HG02970 (cell line): ENCODE data around the gene DUSP16.

Experiments
- ATAC-seq: cut with Tn5 transposase; IDR thresholded peaks from one replicate; pipeline ENCODE4 v1.9.1; 2021; ENCODE audit warnings: mild to moderate bottlenecking, moderate library complexity, moderate number of reproducible peaks; ENCODE audit not compliant: unreplicated experiment, low FRiP score

DUSP16 gene

GRCh38 chr12:12550277-12550676 is 12.4 kb downstream of the DUSP16 start:
- ATAC-seq: no peak

- no peak for ATAC-seq
Observed at GRCh38 chr12:12549426-12549825, 13.2 kb downstream of the DUSP16 start.

DNA sequence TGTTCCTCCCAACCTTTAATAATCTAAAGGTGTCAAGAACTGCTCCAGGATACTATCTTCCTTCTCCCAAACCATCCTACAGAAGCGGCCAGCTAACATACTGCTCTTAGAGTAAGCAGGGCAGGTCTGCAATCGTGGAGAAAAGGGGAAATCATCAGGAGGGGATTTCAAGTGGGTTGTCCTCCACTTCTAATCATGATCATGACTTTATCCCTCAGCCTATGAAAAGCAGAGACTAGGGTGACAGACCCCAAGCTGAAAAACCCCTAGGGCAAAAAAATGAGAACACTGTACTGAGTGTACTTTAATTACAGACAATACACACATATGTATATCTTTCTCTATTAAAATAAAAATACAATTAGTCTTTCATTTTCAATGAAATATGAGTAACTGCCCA is 13.9 kb downstream of the DUSP16 start:
- ATAC-seq: no peak

- ATAC-seq: no peak
Observed at GRCh38 chr12:12546314-12546772, 16.3 kb downstream of the DUSP16 start.

DNA sequence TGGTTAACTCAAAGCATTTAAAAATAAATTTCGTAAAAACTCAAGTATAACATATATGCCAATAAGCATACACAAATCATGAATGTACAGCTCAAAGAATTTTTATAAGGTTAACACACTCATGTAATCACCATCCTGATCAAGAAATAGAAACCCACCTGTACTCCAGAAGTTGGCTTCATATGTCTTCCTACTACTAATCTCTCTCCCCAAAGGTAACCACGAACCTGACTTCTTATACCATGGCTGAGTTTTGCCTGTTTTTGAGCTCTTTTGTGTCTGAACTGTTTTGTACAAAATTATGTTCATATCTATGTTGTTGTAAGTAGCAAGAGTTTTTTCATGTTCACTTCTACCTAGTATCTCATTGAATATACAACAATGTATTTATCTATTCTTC is 18.7 kb downstream of the DUSP16 start:
- no peak for ATAC-seq

DNA sequence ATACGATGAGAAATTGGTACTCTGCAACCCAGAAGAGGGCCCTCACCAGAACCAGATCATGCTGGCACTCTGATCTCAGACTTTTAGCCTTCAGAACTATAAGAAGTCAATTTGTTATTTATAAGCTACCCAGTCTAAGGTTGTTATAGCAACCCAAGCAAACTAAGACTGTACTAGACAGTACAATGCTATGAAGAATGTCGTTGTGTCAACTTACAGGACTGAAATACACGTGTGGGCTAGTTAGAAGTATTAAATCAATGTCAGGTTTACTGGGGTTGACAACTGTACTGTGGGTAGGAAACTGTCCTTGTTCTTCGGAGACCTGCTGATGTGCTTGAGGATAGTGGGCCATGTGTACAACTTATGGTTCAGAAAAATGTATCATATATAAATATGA is 19.7 kb downstream of the DUSP16 start:
- no peak for ATAC-seq

- no peak for ATAC-seq
Observed at GRCh38 chr12:12542286-12542685, 20.4 kb downstream of the DUSP16 start.

DNA sequence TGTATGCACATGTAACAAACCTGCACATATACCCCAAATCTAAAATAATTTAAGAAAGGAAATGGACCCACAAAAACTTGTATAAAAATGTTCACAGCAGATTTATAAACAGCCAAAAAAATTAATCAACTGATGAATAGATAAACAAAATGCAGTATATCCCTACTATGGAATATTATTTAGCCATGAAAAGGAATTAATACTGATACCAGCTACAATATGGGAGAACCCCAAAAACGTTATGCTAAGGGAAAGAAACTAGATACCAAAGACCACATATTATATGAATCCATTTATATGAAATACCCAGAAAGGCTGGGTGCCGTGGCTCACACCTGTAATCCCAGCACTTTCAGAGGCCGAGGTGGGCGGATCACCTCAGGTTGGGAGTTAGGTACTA is 20.9 kb downstream of the DUSP16 start:
- ATAC-seq: no peak

- no peak for ATAC-seq
Observed at GRCh38 chr12:12540261-12541013, 22.2 kb downstream of the DUSP16 start.

- ATAC-seq: no peak
Observed at GRCh38 chr12:12539028-12539810, 23.4 kb downstream of the DUSP16 start.

- ATAC-seq: no peak
Observed at GRCh38 chr12:12538535-12538934, 24.1 kb downstream of the DUSP16 start.

- ATAC-seq: no peak
Observed at GRCh38 chr12:12537421-12537820, 25.2 kb downstream of the DUSP16 start.

- no peak for ATAC-seq
Observed at GRCh38 chr12:12534975-12535374, 27.7 kb downstream of the DUSP16 start.

- no peak for ATAC-seq
Observed at GRCh38 chr12:12534166-12534866, 28.3 kb downstream of the DUSP16 start.

DNA sequence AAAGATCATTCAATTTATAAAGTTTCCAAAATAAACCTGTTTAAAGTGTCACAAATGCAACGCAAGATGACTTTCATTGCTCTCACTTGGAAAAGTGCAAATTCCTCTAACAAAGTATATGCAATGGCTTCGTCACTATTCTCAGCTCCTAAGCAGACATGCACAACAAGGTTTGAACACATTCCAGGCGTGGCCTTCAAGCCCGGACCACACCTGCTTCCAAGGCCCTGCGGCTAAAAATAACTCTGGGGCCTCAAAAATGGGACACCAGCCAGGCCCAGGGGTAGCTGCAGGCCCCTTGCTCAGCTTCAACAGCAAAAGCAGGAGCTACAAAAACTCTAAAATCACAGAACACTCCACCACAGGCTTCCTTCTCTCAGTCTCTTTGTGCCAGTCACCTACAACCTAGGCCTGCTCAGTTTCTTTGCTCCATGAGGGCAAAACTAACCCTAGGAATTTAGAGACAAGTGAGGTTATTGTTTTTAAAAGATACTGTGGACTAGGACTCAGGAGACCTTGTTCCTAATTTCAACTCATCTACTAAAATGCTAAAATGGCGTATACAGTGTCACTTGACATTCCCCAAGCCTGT is 29.3 kb downstream of the DUSP16 start:
- ATAC-seq: no peak

DNA sequence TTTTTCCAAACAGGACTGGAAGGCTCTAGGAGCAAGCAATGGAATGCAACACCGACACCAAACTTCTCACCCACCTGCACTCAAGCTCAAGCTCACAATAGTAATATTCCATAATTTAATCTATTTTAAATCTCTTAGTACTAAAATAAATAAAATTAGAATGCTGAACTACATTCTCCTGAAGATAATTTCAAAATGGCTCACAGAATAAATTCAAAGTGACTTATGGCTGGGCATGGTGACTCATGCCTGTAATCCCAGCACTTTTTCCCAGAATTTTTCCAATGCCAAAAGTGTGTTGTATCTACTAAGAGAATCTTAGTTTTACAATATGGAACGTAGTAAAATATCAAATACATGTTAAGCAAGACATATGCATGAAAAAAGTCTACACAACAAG is 31.5 kb downstream of the DUSP16 start:
- ATAC-seq: no peak

DNA sequence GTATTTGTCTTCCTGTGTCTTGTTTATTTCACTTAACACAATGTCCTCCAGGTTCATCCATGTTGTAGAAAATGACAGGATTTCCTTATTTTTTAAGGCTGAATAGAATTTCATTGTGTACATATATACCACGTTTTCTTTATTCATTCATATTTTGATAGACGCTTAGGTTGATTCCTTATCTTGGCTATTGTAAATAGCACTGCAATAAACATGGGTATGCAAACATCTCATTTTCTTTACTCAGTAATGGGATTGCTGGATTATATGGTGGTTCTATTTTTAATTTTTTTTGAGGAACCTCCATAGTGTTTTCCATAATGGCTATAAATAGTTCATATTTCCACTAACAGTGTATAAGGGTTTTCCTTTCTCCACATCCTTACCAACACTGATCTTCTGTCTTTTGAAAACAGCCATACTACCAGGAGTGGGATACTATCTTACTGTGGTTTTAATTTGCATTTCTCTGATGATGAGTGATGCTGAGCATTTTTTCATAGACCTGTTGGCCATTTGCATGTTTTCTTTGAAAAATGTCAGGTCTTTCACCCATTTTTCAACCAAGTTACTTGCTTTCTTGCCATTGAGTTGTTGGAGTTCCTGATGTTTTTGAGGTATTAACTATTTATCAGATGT is 32.8 kb downstream of the DUSP16 start:
- no peak for ATAC-seq

- no peak for ATAC-seq
Observed at GRCh38 chr12:12528361-12529270, 34.0 kb downstream of the DUSP16 start.

DNA sequence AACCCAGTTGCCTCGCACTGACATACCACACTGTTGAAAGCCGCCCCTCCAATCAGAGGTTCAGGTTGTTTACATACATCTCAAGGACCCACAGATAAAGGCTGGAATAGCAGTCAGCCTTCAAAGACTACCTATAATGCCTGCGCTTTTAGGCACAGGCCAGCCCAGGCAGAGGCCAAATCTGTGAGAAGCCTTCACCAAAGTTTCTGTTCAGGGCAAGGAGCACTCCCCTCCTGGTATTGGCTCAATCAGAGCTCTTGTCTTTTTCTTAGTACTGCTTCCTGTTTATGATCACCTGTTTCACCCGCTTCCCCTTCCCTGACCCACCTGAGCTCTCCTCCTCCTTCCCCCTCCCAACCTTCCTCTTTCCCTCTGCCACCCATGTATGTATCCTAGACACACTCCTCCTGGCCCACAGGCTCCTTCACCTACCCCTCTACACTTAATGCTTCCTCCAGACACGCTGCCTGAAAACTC is 34.8 kb downstream of the DUSP16 start:
- no peak for ATAC-seq
